Astrocyte (in vitro differentiated cells and primary cell): ENCODE data around the gene C9orf40. TPM values are rescaled to one million over a fixed set of nuclear protein-coding genes. Genes with fewer than 3 reads are reported as not detected.

ENCODE experiments used
- DNase-seq: peaks from one replicate; pipeline ENCODE4 v3.0.0-alpha.2; 2010; ENCODE audit warnings: low read depth
- FAIRE-seq: peaks from 2 replicates; lab custom pipeline; 2011; peaks lifted over from hg19 to GRCh38; lab: Jason Lieb, UNC
- H2AFZ ChIP-seq: 2 replicates; pipeline ENCODE4 v1.6.0; 2012; ENCODE audit warnings: low read depth, low read length, inconsistent platforms
- H3K27ac ChIP-seq: 2 replicates; pipeline ENCODE4 v1.5.1; 2011; ENCODE audit warnings: low read depth, low read length, inconsistent platforms
- H3K27me3 ChIP-seq: 2 replicates; pipeline ENCODE4 v1.6.0; 2011; ENCODE audit warnings: low read length, inconsistent platforms; ENCODE audit not compliant: insufficient read depth
- H3K36me3 ChIP-seq: 2 replicates; pipeline ENCODE4 v1.5.1; 2011; ENCODE audit warnings: low read length, inconsistent platforms; ENCODE audit not compliant: insufficient read depth
- H3K4me1 ChIP-seq: 2 replicates; pipeline ENCODE4 v1.5.1; 2011; ENCODE audit warnings: low read length, inconsistent platforms; ENCODE audit not compliant: insufficient read depth
- H3K4me2 ChIP-seq: 2 replicates; pipeline ENCODE4 v1.6.0; 2012; ENCODE audit warnings: low read length, inconsistent platforms
- H3K4me3 ChIP-seq: 2 replicates; pipeline ENCODE4 v1.5.1; 2011; ENCODE audit warnings: low read depth, mild to moderate bottlenecking, low read length, inconsistent platforms; ENCODE audit not compliant: insufficient read depth
- H3K79me2 ChIP-seq: 2 replicates; pipeline ENCODE4 v1.6.0; 2012; ENCODE audit warnings: mild to moderate bottlenecking, low read length, inconsistent platforms; ENCODE audit not compliant: insufficient read depth
- H3K9ac ChIP-seq: 2 replicates; pipeline ENCODE4 v1.6.0; 2012; ENCODE audit warnings: mild to moderate bottlenecking, low read length, inconsistent platforms
- H3K9me3 ChIP-seq: 2 replicates; pipeline ENCODE4 v1.5.1; 2012; ENCODE audit warnings: low read depth, mild to moderate bottlenecking, low read length, inconsistent platforms; ENCODE audit not compliant: insufficient read depth
- H4K20me1 ChIP-seq: 2 replicates; pipeline ENCODE4 v1.6.0; 2012; ENCODE audit warnings: low read length, inconsistent platforms; ENCODE audit not compliant: insufficient read depth
- H3K27ac Mint-ChIP-seq: one replicate; pipeline ENCODE4 v1.8.0; 2021; ENCODE audit warnings: mild to moderate bottlenecking, mixed read lengths; ENCODE audit not compliant: unreplicated experiment
- H3K27me3 Mint-ChIP-seq: one replicate; pipeline ENCODE4 v1.8.0; 2021; ENCODE audit warnings: low read depth, mixed read lengths; ENCODE audit not compliant: unreplicated experiment
- H3K36me3 Mint-ChIP-seq: one replicate; pipeline ENCODE4 v1.8.0; 2021; ENCODE audit warnings: low read depth, mixed read lengths; ENCODE audit not compliant: unreplicated experiment
- H3K4me1 Mint-ChIP-seq: one replicate; pipeline ENCODE4 v1.8.0; 2021; ENCODE audit warnings: low read depth, mixed read lengths; ENCODE audit not compliant: unreplicated experiment
- H3K4me3 Mint-ChIP-seq: one replicate; pipeline ENCODE4 v1.8.0; 2021; ENCODE audit warnings: mild to moderate bottlenecking, moderate library complexity, mixed read lengths; ENCODE audit not compliant: unreplicated experiment
- H3K9me3 Mint-ChIP-seq: one replicate; pipeline ENCODE4 v1.8.0; 2021; ENCODE audit warnings: mild to moderate bottlenecking, mixed read lengths; ENCODE audit not compliant: unreplicated experiment
- EZH2 ChIP-seq: IDR thresholded peaks from 2 replicates; pipeline ENCODE4 v1.6.1; 2012; ENCODE audit warnings: mild to moderate bottlenecking, low read length, inconsistent platforms; ENCODE audit not compliant: insufficient read depth
- total RNA-seq: library from RNA; stranded (reverse); gene quantifications from 2 replicates; pipeline ENCODE4 v1.2.1, GENCODE V29; 2021
- TF ChIP-seq, protein P1 (sequence below): IDR thresholded peaks from 2 replicates; pipeline ENCODE4 v1.5.1; 2011; ENCODE audit warnings: low read depth, mild to moderate bottlenecking, inconsistent platforms, low read length, moderate library complexity; ENCODE audit not compliant: insufficient read depth

C9orf40 gene
- total RNA-seq, 1 donor from 2014 or later, result 5.4 TPM

- no peak for DNase-seq
- Histone ChIP-seq H3K4me2 (no peak overlapping the region), H4K20me1 (no peaks in the 10 kb centered on the region), H3K4me3 (no peak overlapping the region), H3K79me2 (no peaks in the 10 kb centered on the region), H3K36me3 (no peaks in the 10 kb centered on the region), H3K4me1 (no peaks in the 10 kb centered on the region), H3K27me3 (no peaks in the 10 kb centered on the region), H3K27ac (no peak overlapping the region), H3K9ac (no peak overlapping the region), H3K9me3 (no peaks in the 10 kb centered on the region), H2AFZ (no peak overlapping the region)
- Mint-ChIP-seq H3K36me3 (no peaks in the 10 kb centered on the region), H3K4me1 (no peaks in the 10 kb centered on the region), H3K4me3 (no peak overlapping the region), H3K27ac (no peak overlapping the region), H3K27me3 (peaks cover 6% of the 10 kb centered on the region), H3K9me3 (no peaks in the 10 kb centered on the region)
- no peak for FAIRE-seq
- TF ChIP-seq EZH2, result no peak
- TF ChIP-seq, protein P1, sequence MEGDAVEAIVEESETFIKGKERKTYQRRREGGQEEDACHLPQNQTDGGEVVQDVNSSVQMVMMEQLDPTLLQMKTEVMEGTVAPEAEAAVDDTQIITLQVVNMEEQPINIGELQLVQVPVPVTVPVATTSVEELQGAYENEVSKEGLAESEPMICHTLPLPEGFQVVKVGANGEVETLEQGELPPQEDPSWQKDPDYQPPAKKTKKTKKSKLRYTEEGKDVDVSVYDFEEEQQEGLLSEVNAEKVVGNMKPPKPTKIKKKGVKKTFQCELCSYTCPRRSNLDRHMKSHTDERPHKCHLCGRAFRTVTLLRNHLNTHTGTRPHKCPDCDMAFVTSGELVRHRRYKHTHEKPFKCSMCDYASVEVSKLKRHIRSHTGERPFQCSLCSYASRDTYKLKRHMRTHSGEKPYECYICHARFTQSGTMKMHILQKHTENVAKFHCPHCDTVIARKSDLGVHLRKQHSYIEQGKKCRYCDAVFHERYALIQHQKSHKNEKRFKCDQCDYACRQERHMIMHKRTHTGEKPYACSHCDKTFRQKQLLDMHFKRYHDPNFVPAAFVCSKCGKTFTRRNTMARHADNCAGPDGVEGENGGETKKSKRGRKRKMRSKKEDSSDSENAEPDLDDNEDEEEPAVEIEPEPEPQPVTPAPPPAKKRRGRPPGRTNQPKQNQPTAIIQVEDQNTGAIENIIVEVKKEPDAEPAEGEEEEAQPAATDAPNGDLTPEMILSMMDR, result no peak
These were observed 51.7 kb downstream of the C9orf40 start for GRCh38 chr9:74901001-74901400.

Other genes with a start within 250 kb of the C9orf40 start
- 0.27 and 0.29 TPM in 2 replicates for gene TRPM6, start 65.0 kb downstream of the C9orf40 start, total RNA-seq
- gene CARNMT1, start 75.4 kb upstream of the C9orf40 start, total RNA-seq, result 17.2 and 20.8 TPM in 2 replicates
- 15.1 and 15.2 TPM in 2 replicates for gene NMRK1, start 135.2 kb upstream of the C9orf40 start, total RNA-seq
- gene OSTF1, start 135.6 kb upstream of the C9orf40 start, total RNA-seq, result 43.0 and 43.3 TPM in 2 replicates